ENCODE measurements around the gene TBPL2.
"Not testable (repeated sequence)": the region's sequence is repeated elsewhere in the genome, so short reads cannot be mapped to it uniquely, and the experiment has no call there.

TBPL2 gene

DNA sequence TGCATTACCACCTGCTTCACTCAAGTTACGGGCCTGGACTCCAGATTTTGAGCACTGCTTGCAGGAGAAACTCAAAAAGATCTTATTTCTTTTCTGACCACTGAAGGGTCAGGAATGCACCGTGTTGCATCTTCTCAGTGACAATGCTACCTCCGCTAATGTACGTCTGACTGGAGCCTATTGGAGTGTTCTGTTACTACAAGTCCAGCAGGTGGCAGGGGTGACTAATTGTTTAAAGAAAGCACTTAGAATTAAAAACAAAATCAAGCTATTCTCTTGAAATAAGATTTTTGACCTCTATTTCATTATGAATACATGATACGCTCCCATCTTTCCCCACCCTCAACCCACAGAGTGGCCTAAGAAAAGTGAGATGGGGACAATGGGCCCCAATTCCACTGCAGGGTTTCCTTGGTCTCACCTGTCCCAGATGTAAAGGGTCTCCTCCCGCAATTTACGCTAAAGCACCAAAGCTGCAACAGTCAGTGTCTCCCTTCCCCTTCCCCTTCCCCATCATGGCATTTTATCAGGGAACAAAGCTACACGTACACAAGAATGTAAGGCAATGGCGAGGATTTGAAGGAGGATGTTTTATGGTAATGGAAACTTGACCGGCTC, 2.2 kb downstream of the TBPL2 start:
- no peak for DNase-seq

DNA sequence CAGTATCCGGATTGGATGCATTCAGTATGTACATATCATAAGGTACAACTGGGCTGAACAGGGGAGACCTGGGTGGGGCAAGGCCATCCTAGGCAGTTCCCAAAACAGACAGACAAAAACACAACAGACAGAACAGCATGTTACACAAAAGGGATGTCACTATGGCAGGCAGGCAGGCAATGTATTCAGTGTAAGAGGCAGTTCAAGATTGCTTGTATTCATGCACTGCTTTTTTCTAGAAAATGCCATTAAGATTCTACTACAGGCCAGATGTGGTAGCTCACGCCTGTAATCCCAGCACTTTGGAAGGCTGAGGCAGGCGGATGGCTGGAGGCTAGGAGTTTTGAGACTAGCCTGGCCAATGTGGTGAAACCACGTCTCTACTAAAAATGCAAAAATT, 3.5 kb downstream of the TBPL2 start:
- no peak for DNase-seq

GRCh38 chr14:55436519-55436918, 3.9 kb downstream of the TBPL2 start:
- no peak for DNase-seq

GRCh38 chr14:55434805-55435174, 5.6 kb downstream of the TBPL2 start:
- no peak for DNase-seq

DNA sequence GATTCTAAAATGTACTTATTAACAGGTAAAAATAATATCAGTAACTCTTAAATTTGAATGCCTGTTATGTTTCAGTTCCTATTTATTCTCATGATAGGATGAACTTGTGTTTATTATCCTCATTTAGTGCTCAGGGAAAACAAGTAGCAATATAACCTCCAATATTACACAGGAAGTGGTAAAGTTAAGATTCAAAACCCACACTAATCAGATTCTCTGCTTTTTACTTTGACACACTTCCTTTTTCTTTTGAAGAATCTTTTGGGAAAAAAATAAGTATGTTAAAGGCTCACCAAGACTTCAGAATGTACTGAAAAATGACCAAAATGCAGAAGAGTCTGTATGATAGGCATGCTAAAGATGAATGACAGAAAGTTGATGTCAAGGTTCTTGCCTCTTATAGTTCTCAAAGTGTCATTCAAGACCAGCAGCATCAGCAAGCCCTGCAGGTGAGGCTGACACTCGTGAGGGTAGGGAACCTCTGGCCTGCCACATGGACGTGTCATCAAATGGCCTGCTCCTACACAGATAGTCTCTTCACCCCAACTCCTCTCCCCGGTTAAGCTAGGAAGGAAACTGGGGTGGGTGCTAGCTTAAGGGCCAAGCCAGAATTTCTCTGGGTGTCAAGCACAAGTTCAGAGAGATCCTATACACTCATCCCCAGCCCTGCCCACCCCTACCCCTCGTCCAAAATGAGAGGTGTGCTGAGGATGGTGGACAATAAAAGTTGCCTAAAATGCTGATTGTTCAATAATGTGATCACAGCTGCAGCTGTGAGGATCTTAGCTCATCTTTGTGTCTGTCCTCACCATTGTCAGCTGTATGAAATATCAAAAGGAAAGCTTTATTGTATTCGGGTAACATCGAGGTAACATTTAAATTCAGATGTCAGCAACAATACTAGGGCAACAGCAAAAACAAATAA, 6.3 kb downstream of the TBPL2 start:
- DNase-seq = no peak

- DNase-seq = no peak
These were observed 7.8 kb downstream of the TBPL2 start for GRCh38 chr14:55432628-55433027.

- DNase-seq = peak; percentile 61
These were observed 10.3 kb downstream of the TBPL2 start for GRCh38 chr14:55430024-55430690.

GRCh38 chr14:55427439-55427838, 13.0 kb downstream of the TBPL2 start:
- DNase-seq = no peak

DNA sequence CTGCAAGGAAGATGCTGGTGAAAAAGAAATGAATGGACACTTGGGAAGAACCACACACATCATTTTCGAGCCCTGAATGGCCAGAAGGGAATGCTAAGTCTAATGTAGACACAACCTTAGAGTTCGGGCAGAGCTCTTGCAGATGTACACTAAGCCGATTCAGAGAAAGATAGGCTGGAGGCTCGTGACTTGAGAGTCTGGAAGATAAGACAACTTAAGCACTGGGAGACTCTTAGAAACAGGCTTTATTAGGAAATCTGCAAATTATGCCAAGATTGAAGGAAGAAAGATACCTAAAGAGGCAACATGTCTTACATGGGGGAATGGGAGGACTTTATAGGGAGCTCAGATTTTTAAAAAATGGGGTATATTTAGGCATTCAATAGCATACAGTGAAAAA, 13.5 kb downstream of the TBPL2 start:
- DNase-seq = no peak

GRCh38 chr14:55425091-55425490, 15.3 kb downstream of the TBPL2 start:
- DNase-seq = no peak

DNA sequence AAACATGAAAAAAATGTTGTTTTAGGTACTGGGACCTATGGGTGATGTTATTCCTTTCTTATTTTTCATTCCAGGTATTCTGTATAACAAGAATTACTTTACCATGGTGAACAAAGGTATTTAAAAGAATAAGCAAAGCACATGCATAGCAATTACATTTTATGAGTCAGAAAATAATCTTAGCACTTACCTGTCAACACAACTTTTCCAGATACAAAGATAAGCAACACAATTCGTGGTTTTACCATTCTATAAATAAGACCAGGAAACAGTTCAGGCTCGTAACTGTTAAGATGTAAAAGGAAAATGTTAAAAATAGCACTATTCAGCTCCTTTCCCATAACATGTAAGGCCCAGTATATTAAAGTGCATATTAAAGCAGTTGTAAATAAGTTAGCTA, 16.4 kb downstream of the TBPL2 start:
- no peak for DNase-seq

DNA sequence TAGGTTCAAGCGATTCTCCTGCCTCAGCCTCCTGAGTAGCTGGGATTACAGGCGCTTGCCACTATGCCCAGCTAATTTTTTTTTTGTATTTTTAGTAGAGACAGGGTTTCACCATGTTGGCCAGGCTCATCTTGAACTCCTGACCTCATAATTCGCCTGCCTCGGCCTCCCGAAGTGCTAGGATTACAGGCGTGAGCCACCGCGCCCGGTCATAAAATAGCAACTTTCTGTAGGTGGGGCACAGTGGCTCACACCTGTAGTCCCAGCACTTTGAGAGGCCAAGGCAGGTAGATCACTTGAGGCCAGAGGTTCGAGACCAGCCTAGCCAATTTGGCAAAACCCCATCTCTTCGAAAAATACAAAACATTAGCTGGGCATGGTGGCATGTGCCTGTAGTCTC, 18.1 kb downstream of the TBPL2 start:
- DNase-seq = not testable (repeated sequence)

GRCh38 chr14:55419663-55420062, 20.8 kb downstream of the TBPL2 start:
- DNase-seq = no peak

GRCh38 chr14:55418411-55418810, 22.0 kb downstream of the TBPL2 start:
- no peak for DNase-seq

GRCh38 chr14:55417955-55418354, 22.5 kb downstream of the TBPL2 start:
- no peak for DNase-seq

- no peak for DNase-seq
These were observed 23.6 kb downstream of the TBPL2 start for GRCh38 chr14:55416866-55417265.

GRCh38 chr14:55414551-55414950, 25.9 kb downstream of the TBPL2 start:
- DNase-seq = no peak

DNA sequence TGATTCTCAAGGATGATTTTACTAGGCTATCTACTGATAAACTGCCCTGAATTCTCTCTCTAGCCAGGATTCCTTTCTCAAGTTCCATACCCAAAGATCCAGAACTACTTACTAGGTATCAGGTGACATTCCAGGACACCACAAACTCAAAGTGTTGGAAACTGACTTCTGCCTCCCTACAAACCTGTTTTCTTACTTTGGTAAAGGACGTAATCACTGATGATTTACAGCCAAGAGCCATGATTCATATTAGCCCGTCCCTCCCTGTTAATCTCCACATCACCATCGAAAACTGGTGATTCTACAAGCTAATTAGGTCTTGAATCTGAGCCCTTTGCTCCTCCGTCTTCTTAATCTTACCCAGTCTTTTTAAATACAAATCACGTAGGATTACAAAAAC, 27.7 kb downstream of the TBPL2 start:
- DNase-seq = no peak

- peak; percentile 88 for DNase-seq
These were observed 28.7 kb downstream of the TBPL2 start, which contains the start of gene ATG14 for GRCh38 chr14:55411426-55412389. TSS of gene ATG14 (minus strand) at chr14:55411830. CDS start at chr14:55411822, 8 bp downstream.

GRCh38 chr14:55410876-55411275, 29.5 kb downstream of the TBPL2 start:
- DNase-seq = no peak

DNA sequence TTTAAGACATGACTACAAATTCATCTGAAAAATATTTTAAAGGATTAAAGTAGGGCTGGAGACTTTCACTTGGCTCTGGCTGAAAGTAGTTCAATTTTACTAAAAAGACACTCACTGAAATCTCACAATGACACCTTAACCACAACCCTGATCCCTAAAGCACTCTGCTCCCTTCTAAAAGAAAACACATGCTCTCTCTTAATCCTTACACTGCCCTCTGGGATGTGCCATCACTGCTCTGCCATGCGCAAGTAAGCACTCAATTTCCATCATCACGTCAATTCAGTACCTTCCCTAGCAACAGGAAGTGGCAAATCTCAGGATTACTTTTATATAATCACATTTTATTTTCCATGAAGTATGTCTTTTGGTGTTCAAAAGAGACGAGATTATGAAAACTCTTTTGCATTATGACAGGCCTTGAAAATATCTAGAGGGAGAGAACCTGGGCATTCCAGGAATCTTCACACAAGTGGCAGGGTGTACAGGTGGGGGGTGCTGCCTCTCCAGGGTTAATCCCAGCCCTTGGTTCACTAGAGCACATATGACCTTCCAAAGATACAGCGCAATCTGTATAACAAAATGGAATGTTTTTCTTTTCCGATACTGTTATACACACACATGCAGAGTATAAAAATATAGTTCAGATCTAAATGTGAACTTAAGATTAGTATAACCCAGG, 36.1 kb downstream of the TBPL2 start:
- DNase-seq = no peak

DNA sequence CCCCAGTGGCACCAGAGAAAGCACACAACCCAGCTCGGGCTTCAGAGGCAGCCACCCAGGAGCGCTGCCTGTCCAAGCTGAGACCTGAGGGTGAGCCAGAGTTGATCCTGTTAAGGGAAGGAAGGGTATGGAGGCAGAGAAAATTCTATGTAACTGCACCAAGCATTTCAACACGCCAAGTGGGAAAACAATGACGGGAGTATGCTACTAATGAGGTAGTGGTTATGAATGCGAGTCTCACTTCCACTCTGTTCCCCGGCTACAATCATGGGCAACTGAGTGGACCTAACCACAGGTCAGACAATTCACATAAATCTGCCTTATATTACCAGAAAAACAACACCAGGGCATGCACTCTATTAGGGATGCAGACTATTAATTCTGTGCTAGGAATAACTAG, 38.7 kb downstream of the TBPL2 start:
- no peak for DNase-seq
